H1 (cell line): ENCODE results near the gene ZNF692. TPM values are rescaled to one million over a fixed set of nuclear protein-coding genes. Genes with fewer than 3 reads are reported as not detected.

Experiments used
- ASH2L ChIP-seq: fragments of 200-600, 300-600 bp; sonication (generic); IDR thresholded peaks from one replicate; pipeline ENCODE4 v1.7.1; 2017; ENCODE audit warnings: low read length
- CBX8 ChIP-seq: fragments of 300-800, 300-1000 bp; sonication (generic); IDR thresholded peaks from 2 replicates; pipeline ENCODE4 v1.7.1; 2016; ENCODE audit warnings: low read depth, low read length, borderline replicate concordance
- CEBPB ChIP-seq: IDR thresholded peaks from 2 replicates; pipeline ENCODE4 v1.6.1; 2012; ENCODE audit warnings: low read depth, low read length
- CTCF ChIP-seq, 3 experiments: IDR thresholded peaks; 1 replicate in 2 of 3; 2 replicates in 1 of 3; pipeline versions ENCODE4 v1.5.1 to v1.6.1; 2011; ENCODE audit warnings: low read length in 3 of 3, mild to moderate bottlenecking in 3 of 3, inconsistent platforms in 2 of 3, low read depth in 1 of 3, moderate library complexity in 1 of 3; ENCODE audit not compliant: insufficient read depth in 1 of 3; ENCODE audit errors: control extremely low read depth in 1 of 3
- E2F6 ChIP-seq: IDR thresholded peaks from 2 replicates; pipeline ENCODE4 v1.6.1; 2012; ENCODE audit warnings: inconsistent platforms
- EP300 ChIP-seq, 2 experiments: IDR thresholded peaks; 1 replicate in 1 of 2; 2 replicates in 1 of 2; pipeline ENCODE4 v1.6.1; 2011 to 2012; ENCODE audit warnings: low read depth in 2 of 2, low read length in 2 of 2, mild to moderate bottlenecking in 2 of 2, borderline replicate concordance in 1 of 2, inconsistent platforms in 1 of 2, moderate library complexity in 1 of 2
- HDAC2 ChIP-seq, 2 experiments: fragments of 300-600 bp in 1 of 2; sonication (generic) in 1 of 2; IDR thresholded peaks; 2 replicates each; pipeline ENCODE4 v1.6.1; 2011 to 2012; ENCODE audit warnings: low read depth in 2 of 2, low read length in 2 of 2, mild to moderate bottlenecking in 2 of 2, moderate library complexity in 2 of 2, borderline replicate concordance in 1 of 2, inconsistent platforms in 1 of 2
- HDAC6 ChIP-seq: IDR thresholded peaks from one replicate; pipeline ENCODE4 v1.7.1; 2012; ENCODE audit warnings: low read depth, mild to moderate bottlenecking, inconsistent platforms, low read length, moderate library complexity
- MAFK ChIP-seq: IDR thresholded peaks from 2 replicates; pipeline ENCODE4 v1.6.1; 2012; ENCODE audit warnings: low read depth, mild to moderate bottlenecking, improper control_type of control experiment, low read length
- POLR2AphosphoS5 ChIP-seq: IDR thresholded peaks from 2 replicates; pipeline ENCODE4 v1.6.1; 2011; ENCODE audit warnings: low read depth, low read length
- RAD21 ChIP-seq, 2 experiments: IDR thresholded peaks in 1 of 2; conservative IDR thresholded peaks in 1 of 2; 2 replicates each; pipeline ENCODE4 v1.6.1; 2011; ENCODE audit warnings: low read depth in 2 of 2, low read length in 2 of 2, improper control_type of control experiment in 1 of 2, inconsistent platforms in 1 of 2, mild to moderate bottlenecking in 1 of 2, moderate library complexity in 1 of 2
- RFX5 ChIP-seq: IDR thresholded peaks from 2 replicates; pipeline ENCODE4 v1.6.1; 2011; ENCODE audit warnings: low read depth, low read length, improper control_type of control experiment, borderline replicate concordance
- SIX5 ChIP-seq: IDR thresholded peaks from 2 replicates; pipeline ENCODE4 v1.6.1; 2011; ENCODE audit warnings: mild to moderate bottlenecking, low read depth, low read length
- SP4 ChIP-seq: IDR thresholded peaks from 2 replicates; pipeline ENCODE4 v1.6.1; 2012; ENCODE audit warnings: low read length, inconsistent platforms
- SUZ12 ChIP-seq: fragments of 200-600 bp; sonication (generic); IDR thresholded peaks from 2 replicates; pipeline ENCODE4 v1.6.1; 2012; ENCODE audit warnings: mild to moderate bottlenecking, inconsistent platforms, low read length, moderate library complexity, mixed read lengths
- TBP ChIP-seq: IDR thresholded peaks from 2 replicates; pipeline ENCODE4 v1.6.1; 2011; ENCODE audit warnings: low read depth, low read length, improper control_type of control experiment
- YY1 ChIP-seq: IDR thresholded peaks from 2 replicates; pipeline ENCODE4 v1.6.1; 2011; ENCODE audit warnings: low read depth, mild to moderate bottlenecking, low read length
- polyA plus RNA-seq, 7 experiments: library from polyadenylated mRNA; depleted of rRNA in 3 of 7; stranded (reverse) in 5 of 7; unstranded in 2 of 7; fragments of >200 nt in 5 of 7; fragments of 200-250 nt in 2 of 7; gene quantifications; 1 replicate in 5 of 7; 2 replicates in 1 of 7; 4 replicates in 1 of 7; pipeline versions ENCODE4 v1.2.1 to v1.2.3, GENCODE V29; 2011 to 2013; ENCODE audit warnings: missing spikeins in 2 of 7, mixed read lengths in 2 of 7
- total RNA-seq: library from RNA; stranded (reverse); fragmentation: NEBNext Ultra II Directional; extraction: Animal tissue kit (Norgen Biotek cat#: 25700); gene quantifications from 2 replicates; pipeline ENCODE4 v1.2.1, GENCODE V29; 2021
- TF ChIP-seq, protein P1 (sequence below): IDR thresholded peaks from 2 replicates; pipeline ENCODE4 v1.6.1; 2012; ENCODE audit warnings: inconsistent platforms

Gene ZNF692
- total and polyA plus RNA-seq, 2 of the 8 experiments (the other 6 are each of a cell fraction or from before 2014, with no cell fraction given): 38.4 to 52.3 TPM

DNA sequence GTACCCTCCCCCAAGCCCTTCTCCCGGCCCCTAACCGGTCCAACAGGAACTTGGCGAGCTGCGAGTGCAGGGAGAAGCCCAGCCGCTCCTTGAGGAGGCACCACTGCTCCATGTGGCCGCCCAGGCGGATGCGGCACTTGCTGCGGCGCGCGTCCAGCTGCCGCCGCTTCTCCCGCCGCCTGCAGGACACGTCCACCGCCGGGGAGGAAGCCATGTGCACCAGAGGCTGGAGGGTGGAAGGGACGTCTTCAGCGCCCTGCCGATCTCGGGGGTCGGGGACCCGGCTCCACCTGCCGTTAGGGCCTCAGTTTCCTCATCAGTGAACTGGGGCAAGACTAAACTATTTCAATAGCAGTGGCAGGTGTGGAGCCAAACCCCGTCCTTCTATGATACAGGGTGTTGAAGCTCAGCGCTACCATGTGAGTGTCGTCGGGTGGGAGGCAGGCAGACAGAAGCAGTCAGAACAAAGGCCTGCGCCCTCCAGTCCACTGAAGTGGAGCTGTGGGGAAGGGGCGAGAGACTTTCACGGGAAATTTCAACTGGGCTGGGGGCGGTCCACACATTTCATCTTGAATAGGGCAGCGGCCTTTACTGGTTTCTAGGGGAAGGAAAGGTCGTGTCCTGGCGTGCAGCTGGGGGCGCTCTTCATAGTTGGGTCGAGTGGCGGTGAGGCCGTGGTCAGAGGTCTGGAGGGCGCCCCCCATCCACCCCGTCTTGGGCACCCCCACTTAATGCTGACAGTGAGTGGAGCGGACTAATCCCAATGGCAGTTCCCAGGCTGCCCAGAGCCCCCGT is 592 bp downstream of the ZNF692 start (continued):
- no peak for TF ChIP-seq CBX8
- TF ChIP-seq YY1: 0 out of 2 replicates have a peak, but pooled peaks have one; percentile 16
- no peak for TF ChIP-seq SP4
- TF ChIP-seq E2F6: peak; percentile 89
- TF ChIP-seq, protein P1, sequence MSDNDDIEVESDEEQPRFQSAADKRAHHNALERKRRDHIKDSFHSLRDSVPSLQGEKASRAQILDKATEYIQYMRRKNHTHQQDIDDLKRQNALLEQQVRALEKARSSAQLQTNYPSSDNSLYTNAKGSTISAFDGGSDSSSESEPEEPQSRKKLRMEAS: peak; percentile 93
- no peak for TF ChIP-seq RFX5
- TF ChIP-seq HDAC2 (IDR thresholded peaks at IDR 0.05; ENCODE audit: borderline replicate concordance in 1 of 2, low read depth in 2 of 2, low read length in 2 of 2): peak in 1 of 2 experiments; percentile 28; a peak in 1 of 4 replicates
- peak; percentile 71 for TF ChIP-seq POLR2AphosphoS5
- TF ChIP-seq MAFK: no peak
- no peak for TF ChIP-seq CEBPB
- TF ChIP-seq SIX5: no peak
- peak; percentile 48 to 78 (median 62) for TF ChIP-seq CTCF (IDR thresholded peaks at IDR 0.05; ENCODE audit: control extremely low read depth in 1 of 3, insufficient read depth in 1 of 3, low read depth in 1 of 3, low read length in 3 of 3)
- peak; percentile 46 to 55 for TF ChIP-seq RAD21 (IDR thresholded peaks at IDR 0.05 in 1 of 2, conservative IDR thresholded peaks at IDR 0.05 in 1 of 2; ENCODE audit: low read depth in 2 of 2, low read length in 2 of 2)
- TF ChIP-seq TBP: peak; percentile 42
- peak; percentile 6 to 11; a peak in 2 of 3 replicates for TF ChIP-seq EP300 (IDR thresholded peaks at IDR 0.05; ENCODE audit: borderline replicate concordance in 1 of 2, low read depth in 2 of 2, low read length in 2 of 2)
- peak; percentile 35 for TF ChIP-seq ASH2L
- no peak for TF ChIP-seq HDAC6
- no peak for TF ChIP-seq SUZ12
